Stimulated activated CD4-positive, alpha-beta T cell treated with anti-CD3 and anti-CD28 coated beads, Interleukin-15, amount 100 ng/mL, for 48 hours (primary cell): ENCODE measurements around the gene PDE6G.
A peak's percentile ranks its signal among the peaks of the same experiment; 100 is the strongest.
"Not testable (repeated sequence)": the region's sequence is repeated elsewhere in the genome, so short reads cannot be mapped to it uniquely, and the experiment has no call there.

Source experiments
- DNase-seq, 2 donors: peaks; one replicate each; pipeline ENCODE4 v3.0.0-alpha.2; 2020; ENCODE audit warnings: low read depth in 2 of 2

The PDE6G gene

DNA sequence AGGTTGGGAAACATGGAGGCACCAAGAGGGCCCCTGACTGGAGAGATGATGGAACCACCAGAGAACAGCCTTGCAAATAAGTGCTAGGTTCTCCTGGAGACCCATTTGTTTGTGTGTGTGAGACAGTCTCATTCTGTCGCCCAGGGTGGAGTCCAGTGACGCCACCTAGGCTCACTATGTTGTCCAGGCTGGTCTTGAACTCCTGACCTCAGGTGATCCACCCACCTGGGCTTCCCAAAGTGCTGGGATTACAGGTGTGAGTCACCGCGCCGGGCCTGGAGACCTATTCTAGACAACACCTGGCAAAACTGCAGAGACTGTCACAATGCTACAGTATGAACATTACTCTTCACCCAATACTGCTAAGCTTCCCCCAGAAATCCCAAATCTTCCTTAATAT, 20.9 kb downstream of the PDE6G start:
- DNase-seq: no peak

DNA sequence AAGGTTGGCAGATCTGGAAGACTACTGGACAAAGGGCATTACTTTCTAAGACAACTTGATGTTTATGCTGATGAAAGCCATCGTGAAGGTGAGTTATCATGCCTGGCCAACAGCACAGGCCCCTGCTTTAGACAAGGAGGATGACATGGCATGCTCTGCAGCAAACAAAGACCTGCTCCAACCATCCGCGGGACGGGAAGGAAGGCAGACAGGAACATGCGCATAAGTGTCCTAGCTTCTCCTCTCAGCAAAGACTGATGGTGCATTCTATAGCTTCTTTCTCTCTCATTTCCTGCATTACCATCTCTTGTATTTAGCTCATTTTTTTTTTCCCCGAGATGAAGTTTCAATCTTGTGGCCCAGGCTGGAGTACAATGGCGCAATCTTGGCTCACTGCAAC, 24.9 kb downstream of the PDE6G start:
- DNase-seq: no peak

DNA sequence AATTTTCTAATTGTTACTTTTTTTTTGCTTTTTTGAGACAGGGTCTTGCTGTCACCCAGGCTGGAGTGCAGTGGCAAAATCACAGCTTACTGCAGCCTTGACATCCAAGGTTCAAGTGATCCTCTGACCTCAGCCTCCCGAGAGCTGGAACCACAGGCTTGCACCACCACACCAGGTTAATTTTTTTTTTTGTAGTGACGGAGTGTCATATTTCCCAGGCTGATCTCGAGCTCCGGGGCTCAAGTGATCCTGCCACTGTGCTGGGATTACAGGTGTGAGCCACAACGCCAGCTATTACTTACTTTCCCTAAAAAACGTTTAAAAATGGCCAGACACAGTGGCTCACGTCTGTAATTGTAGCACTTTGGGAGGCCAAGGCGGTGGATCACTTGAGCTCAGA, 26.1 kb downstream of the PDE6G start:
- DNase-seq: no peak

DNA sequence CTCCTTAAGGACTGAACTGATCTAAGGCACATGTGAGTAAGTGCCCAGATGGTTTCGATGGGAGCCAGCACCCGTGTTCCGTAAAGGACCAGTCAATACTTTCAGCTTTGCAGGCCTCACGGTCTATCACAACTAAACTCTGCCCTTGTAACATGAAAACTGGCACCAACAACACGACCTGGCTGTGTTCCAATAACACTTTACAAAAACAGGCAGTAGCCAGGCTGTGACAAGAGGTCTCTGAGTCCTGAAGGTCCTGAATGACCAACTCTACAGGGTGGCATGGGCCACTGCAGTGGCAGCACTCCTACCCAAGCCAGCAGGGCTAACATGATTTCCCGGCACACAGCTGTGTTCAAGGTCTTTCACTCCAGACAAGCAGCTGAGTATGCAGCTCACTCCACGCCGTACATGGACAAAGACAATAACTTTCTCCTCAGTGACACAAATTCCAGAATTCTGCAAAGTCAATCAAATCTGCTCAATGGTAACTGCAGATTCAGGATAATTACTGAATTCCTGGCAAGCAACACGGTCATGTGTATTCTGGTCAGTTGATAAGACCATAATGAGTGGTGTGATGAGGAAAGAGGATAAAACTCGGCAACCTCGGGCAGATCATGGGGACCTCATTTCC, 34.7 kb downstream of the PDE6G start:
- DNase-seq: no peak

DNA sequence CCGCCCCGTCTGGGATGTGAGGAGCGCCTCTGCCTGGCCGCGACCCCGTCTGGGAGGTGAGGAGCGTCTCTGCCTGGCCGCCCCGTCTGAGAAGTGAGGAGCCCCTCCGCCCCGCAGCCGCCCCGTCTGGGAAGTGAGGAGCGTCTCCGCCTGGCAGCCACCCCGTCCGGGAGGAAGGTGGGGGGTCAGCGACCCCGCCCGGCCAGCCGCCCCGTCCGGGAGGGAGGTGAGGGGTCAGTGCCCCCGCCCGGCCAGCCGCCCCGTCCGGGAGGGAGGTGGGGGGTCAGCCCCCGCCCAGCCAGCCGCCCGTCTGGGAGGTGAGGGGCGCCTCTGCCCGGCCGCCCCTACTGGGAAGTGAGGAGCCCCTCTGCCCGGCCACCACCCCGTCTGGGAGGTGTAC, 38.0 kb downstream of the PDE6G start:
- DNase-seq: not testable (repeated sequence)

DNA sequence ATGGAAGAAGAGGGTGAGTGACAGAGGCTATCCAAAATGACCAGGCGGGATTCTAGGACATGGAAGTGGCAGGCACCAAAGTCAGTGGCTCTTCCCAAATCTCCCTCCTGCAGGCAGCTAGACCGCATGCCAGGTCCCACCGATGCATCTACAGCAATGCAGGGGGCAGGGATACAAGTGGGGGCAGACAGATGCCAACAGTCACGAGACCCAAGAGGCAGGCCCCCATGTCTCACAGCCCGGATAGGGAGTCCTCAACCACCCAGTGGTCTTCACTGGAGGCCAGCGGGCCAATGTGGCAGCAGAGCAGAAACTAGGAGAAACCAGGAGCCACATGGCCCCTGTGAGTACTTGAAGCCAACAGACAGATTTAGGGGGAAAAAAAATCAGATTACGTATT, 39.5 kb downstream of the PDE6G start:
- no peak for DNase-seq

DNA sequence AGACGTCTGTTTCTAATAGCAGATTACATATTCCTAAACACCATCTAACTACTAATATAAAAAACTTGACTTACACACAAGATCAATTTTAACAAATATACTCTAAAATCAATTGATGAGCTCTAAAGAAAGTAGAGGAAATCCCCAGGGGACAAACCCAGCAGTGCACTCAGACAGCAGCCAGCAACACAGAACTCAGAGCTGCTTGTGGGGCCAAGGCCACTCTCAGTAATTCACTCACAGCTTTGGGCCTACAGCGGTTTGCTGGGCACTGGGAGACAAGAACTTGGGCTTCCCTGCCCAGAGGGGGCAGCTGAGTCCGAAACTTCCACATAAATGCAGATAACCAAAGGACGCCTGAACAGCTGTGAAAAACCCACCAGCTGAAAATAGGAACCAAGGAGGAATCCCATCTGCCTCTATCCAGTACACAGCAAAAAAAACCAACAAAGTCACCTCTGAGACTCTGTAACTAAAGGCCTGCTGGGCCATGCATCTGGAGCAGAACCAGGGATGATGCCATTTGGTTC, 40.9 kb downstream of the PDE6G start:
- no peak for DNase-seq

DNA sequence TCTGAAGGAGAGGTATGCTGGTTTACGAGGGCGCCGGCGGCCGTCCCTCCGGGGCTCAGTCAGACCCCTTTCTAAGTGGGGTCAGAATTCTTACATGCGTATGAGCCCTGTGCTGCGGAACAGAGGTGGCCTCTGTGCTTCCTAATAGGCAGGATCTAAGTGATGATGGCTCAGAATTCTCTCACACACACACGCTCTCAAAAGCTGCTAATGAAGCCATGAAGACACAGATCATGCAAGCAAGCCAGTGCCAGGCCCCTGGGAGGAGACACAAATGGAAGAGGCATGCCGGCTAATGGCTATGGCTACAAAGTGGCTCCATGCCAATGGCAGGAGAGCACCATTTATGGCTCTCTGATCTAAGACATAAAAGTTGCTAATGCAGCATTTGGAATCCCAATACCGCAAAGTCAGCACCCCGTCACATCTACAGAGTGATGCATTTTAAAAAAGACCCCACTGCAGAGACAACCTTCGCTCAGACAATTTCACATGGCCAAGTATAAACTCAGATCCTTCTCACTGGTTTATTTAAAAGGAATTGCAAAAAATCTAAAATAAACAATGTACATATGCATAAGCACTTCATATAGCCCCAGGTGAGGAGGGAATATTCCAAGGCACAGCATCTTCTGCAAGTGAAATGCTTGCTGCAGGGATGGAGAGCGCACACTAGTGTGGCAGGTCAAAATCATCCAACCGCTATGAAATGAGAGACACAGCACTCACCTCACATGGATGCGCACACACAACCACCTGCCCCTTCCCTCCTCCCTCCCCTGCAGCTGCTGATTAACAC, 44.0 kb downstream of the PDE6G start:
- no peak for DNase-seq

DNA sequence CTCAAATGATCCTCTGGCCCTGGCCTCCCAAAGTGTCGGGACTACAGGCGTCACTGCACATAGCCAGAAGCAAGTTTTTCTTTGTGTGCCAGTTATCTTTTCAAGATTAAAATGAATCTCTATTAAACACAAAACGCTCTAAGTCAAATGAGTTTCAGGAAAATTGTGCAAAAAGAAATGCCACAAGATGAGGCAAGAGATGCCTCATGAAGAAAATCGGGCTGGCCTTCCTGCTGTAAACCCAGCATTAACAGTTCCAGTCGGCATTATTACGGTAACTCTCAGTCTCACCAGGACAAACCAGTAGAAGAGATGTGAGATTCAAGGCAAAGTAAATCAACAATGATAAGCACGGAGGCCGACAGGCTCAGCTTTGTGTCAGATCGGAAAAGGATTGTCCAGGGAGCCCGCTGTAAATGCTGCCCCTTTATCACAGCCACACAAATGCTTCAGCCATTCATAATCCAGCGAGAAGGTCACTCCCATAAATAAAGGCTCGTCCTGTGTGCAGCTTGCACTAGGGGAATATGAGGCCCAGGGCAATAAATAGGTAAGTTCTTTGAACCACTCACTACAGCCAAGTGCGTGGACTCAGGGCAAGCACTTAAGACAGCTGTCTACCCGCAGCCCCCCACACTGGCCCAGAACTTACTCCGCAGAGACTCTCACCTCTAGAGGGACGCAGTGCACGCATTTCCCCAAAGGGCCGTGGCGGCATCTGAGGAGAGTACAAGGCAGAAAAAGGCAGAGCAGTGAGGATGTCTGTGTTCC, 46.6 kb downstream of the PDE6G start:
- no peak for DNase-seq

DNA sequence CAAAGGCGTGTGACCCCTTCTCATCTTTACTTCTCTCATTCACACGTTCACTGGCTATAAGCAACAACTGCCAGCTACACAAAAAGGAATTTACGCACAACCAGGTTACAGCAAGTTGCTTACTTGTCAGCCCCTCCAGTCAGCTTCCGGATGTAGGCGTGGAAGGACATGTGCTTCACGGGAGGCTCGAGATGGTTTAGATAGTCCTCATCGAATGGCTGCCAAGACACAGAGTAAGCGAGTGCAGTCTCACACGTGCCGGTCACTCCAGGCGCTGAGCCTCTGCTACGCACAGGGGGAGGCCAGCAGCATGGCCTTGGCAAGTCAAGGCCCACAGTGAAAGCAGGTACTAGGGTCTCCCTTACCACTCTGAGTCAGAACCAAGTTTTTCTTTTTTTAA, 47.7 kb downstream of the PDE6G start:
- DNase-seq: no peak

DNA sequence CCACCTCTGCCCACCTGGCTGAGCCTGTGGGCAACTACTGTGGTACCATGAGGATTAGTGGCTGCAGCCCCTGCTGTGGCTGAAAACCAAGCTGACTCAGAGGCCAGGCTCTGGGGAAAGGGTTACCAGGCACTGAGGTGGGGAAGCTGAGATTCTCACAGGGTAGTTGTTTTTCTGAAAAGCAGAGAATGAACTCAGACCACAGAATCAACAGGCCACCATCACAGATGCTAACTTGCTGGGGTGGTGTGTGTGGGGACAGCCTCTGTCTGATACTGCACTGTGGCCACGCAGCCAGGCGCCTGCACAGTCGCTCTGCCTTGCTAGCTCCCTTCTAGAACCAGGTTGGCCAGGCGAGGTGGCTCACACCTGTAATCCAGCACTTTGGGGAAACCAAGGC, 48.3 kb downstream of the PDE6G start:
- no peak for DNase-seq

DNA sequence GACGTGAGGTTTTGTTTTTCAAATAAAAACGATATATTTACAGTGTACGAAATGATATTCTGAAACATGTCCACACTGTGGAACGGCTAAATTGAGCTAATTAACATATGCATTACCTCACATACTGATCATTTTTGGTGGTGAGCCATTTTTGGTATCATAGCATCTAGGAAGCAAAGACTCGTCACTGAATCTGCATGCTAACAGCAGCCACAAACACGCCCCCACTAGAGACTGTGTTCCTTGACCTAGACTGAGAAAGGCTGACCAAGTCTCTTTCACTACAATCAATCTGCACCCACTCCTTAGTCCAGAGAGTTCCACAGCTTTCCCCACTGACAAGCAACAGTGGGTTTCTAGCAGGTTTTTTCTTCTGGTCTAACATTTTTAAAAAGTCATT, 48.9 kb downstream of the PDE6G start:
- no peak for DNase-seq

DNA sequence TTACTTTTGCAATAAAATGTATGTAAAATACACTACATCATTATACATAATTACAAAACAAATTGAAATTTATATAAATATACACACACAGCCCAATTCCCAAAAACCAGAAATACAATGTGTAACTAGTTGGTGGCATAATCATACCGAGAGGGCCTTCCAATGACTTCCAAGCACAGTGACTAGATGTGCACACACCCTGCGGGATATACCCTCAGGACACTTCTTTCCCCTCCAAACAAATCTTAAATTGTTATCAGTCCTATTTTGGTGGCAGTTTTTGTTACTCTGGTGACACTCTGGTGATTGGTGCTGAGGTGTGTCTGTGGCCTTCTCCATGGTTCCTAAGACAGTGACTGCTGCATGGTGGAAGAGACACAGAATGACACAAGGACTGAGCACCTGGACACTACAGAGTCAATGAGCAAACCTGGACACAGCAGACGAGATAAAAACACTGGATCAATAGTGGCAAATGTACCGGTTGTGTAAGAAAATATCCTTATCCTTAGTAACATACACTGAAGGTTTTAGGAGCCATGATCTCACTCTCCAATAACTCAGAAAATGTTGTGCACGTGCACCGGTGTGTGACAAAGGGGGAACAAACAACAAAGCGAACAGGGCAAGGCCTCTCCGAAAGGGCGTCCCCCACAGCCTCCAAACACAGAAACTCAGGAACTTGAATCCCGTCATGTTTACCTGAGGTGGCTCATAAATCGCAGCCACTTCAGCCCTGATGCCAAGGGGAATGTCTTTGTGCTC, 52.3 kb downstream of the PDE6G start:
- no peak for DNase-seq

DNA sequence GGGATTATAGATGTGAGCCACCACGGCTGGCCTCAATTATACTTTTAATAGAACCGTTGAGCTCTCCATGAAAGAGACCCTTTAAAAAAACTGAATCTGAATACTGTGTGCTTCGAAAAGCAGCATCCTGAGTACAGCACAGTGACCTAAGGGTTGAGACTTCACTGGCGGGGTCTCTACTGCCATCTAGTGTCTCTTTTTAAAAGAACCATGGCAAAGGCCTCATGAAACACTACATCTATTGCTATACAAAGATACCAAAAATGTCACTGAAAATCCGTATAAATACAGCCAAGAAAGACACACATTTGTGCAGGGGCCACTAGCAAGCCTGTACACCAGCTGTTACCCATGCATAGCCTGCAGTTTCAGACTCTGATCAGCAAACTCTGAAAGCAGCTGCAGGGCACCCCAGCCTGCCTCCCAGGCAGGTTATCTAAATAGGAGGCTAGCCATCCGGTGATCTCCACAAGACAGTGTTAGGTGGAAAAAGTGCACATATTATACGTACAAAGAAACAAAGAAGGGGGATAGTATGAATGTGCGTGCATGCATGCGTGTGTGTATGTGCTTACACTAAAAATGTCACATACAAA, 54.7 kb downstream of the PDE6G start:
- DNase-seq: peak in 1 of 2 donors; percentile 7
